ENCODE results near the gene CDK5RAP3.
A peak's percentile ranks its signal among the peaks of the same experiment; 100 is the strongest.

Gene CDK5RAP3

DNA sequence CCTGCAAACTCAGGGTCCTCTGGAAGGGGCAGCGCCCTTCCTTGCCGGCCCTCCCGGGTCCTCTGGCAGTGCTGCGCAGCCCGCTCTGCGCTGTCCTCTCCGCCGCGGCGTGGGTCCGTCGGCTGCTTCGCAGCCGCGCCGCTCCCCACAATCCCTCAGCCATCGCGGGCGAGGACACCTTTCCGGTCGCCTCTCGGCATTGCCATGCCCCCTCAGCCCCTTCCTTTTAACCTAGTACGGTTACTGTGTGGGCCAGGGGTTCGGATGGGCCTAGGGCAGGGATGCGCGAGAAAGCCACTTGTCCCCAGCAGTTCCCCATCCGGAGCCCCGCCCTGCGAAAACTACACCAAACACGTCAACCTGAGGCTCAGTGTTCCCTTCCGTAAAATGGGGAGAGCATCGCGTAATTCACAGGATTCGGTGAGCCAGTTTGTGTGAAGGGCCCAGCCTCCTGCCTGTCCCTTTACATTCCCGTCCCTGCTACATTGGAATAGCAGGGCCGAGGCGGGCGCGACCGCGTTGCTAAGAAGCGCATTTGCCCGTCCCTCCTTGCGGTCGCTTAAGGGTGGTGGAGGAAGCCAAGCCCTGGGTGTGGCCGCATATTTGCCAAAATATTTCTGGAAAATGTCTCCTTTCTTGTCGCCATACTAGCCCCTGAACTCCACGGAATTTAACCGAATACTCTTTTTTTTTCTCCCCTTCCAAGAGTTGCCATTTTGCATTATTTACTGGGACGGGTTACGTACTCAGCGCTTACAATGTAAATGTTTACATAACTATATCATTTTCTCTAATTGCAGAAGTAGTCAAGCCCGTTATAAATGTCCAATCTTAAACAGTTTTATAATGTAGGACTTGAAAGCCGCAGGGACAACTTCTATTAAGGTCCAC, 53.5 kb downstream of the CDK5RAP3 start:
- peak; percentile 45 for DNase-seq (ENCODE audit: low spot score)
- in situ Hi-C loops (cut with MboI; ENCODE audit: low sequenced_read_pairs, unreplicated experiment), result no loop called here
- TF ChIP-seq, protein P1, sequence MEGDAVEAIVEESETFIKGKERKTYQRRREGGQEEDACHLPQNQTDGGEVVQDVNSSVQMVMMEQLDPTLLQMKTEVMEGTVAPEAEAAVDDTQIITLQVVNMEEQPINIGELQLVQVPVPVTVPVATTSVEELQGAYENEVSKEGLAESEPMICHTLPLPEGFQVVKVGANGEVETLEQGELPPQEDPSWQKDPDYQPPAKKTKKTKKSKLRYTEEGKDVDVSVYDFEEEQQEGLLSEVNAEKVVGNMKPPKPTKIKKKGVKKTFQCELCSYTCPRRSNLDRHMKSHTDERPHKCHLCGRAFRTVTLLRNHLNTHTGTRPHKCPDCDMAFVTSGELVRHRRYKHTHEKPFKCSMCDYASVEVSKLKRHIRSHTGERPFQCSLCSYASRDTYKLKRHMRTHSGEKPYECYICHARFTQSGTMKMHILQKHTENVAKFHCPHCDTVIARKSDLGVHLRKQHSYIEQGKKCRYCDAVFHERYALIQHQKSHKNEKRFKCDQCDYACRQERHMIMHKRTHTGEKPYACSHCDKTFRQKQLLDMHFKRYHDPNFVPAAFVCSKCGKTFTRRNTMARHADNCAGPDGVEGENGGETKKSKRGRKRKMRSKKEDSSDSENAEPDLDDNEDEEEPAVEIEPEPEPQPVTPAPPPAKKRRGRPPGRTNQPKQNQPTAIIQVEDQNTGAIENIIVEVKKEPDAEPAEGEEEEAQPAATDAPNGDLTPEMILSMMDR (IDR thresholded peaks at IDR 0.05; ENCODE audit: borderline replicate concordance, control extremely low read depth, extremely low read depth, insufficient read depth, missing control alignments), result no peak

DNA sequence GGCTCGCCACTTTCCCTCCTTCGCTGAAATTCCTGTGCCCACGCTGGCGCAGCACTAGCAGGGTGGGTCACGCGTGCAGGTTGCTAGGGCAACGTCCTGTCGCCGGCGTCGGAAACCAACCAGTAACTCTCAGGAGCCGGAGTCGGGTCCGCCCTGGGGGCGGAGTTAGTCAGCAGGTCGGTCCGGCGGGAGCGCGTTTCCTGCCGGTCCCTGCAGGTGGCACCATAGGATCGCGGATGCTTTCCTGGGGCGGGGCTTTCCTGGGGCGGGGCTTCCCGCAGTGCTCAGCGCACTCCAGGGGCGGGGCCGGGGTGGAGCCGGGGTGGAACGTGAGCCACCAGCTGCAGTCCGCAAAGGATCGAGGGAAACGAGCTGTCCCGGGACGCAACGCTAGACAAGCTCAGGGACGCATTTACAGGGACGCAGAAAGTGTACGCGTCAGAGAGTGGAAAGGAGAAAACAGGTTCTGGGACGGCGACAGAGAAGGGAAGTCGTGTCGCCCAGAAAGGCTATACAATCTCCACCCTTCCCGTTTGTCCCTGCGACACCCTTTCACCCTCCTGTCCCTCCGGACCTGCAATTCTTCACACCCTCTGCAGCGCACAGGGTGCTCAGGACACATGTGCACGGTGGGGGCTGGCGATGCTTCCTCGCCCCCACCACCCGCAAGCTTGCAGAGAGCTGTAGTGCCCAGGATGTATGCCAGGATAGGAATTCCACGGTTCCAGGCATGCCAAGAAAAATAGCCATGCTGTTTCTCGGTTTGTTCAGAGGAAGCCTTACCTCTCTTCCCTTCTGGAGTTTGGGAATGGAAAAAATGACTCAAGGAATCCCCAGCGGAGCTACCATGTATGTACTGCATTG, 54.4 kb downstream of the CDK5RAP3 start:
- DNase-seq (ENCODE audit: low spot score), result peak; percentile 97
- TF ChIP-seq, protein P1 (IDR thresholded peaks at IDR 0.05; ENCODE audit: borderline replicate concordance, control extremely low read depth, extremely low read depth, insufficient read depth, missing control alignments), result peak; percentile 81
- in situ Hi-C loops (cut with MboI; ENCODE audit: low sequenced_read_pairs, unreplicated experiment), result no loop called here

DNA sequence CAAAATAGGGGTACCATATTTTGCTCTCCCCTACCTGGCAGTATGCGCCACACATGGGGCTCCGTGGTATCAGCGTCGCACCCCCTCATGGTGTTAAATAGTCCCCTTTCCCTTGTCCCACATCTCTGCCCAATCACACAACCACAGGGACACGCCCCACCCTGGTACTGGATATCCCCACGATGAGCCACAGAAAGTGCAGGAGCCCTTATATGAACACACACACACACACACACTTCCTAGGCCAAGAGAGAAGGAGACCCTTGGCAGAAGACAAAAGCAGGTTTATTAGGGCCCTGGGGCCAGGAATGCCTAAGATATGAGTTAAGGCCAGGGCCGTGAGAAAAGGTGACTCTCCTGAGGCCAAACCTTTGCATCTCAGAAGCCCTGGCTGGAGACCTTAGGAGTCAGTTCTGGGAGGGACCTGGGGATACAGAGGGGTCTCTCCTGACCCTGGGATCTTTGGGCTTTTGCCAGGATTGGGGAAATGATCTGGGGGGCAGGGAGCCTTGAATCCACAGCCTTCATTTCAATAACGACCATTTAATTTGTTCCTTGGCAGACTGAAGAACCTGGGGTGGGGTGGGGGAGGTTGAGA, 55.1 kb downstream of the CDK5RAP3 start:
- in situ Hi-C loops (cut with MboI; ENCODE audit: low sequenced_read_pairs, unreplicated experiment), result no loop called here
- DNase-seq (ENCODE audit: low spot score), result no peak
- TF ChIP-seq, protein P1 (IDR thresholded peaks at IDR 0.05; ENCODE audit: borderline replicate concordance, control extremely low read depth, extremely low read depth, insufficient read depth, missing control alignments), result no peak

DNA sequence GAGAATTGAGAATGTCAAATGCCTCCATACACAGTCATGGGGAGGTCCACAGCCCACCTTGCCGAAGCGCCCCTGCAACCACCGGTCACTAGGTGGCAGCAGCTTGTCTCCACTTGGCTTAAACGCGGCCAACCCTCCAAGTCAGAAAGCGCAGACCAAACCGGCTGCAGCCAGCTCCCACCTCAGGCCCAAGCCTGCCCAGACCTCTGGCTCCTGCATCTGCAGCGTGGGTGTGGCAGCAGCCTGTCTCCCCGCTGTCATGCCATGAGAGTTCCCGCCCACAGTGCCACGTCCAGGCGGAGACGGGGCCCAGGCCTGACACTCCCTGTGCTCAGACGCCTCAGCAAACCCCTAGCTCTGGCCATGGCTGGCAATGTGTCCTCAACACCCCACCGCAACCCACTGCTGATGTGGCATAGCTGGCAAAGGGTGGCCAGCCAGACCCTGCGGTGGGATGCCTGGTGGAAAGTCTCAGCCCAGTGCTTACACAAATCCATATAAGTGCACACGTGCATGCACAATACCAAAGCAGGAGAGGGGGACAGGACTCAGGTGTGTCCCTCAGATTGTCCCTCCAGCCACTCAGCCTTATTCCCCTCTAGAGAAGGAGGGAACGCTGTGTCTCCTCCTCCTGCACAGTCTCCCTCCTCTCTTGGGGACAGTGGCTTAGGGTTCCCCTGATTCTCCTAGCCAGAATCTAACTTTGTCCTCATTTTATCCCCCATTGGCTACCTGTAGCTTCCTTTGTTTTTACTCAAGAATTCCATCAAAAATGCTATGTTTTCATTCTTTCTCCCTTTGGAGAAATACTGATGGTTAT, 55.8 kb downstream of the CDK5RAP3 start:
- peak; percentile 88 for DNase-seq (ENCODE audit: low spot score)
- in situ Hi-C loops (cut with MboI; ENCODE audit: low sequenced_read_pairs, unreplicated experiment), result no loop called here
- TF ChIP-seq, protein P1 (IDR thresholded peaks at IDR 0.05; ENCODE audit: borderline replicate concordance, control extremely low read depth, extremely low read depth, insufficient read depth, missing control alignments), result peak; percentile 87

DNA sequence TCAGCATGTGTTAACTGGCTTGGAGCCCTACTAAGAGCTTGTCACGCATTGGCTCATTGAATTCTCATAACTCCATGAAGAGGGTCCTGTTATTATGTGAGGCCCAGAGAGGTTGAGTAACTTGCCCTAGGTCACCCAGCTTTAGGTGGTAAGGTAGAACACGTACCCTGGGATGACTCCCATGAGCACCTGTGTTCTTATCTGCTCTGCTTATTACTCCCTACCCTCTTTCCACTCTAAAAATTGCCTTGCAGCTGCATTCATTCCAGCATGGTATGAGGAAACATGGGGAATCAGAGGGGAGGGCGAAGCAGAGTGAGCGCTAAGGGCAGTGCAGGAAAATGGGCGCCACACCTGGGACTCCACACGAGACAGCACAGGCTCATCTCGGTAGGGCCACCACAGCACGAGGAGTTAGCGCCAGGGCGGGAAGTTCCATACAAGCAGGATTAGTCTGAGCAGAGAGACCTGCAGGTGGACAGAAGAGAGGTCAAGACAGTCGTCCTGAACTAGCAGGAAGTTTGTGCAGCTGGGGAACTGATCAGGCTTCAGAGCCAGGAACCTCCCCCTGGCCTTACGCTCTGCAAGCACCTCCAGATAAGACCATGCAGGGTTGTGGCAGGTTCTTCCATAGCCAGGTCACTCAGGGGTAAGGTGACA, 56.5 kb downstream of the CDK5RAP3 start:
- in situ Hi-C loops (cut with MboI; ENCODE audit: low sequenced_read_pairs, unreplicated experiment), result no loop called here
- DNase-seq (ENCODE audit: low spot score), result no peak
- TF ChIP-seq, protein P1 (IDR thresholded peaks at IDR 0.05; ENCODE audit: borderline replicate concordance, control extremely low read depth, extremely low read depth, insufficient read depth, missing control alignments), result no peak
